HuH-7.5 (cell line): ENCODE measurements around the gene LMO1.

ENCODE experiments used
- DNase-seq: peaks from one replicate; pipeline ENCODE4 v3.0.0; 2011; ENCODE audit warnings: low spot score

Gene LMO1

GRCh38 chr11:8263769-8264410 is at the start of gene LMO1:
Gene LMO1 (minus strand): TSS chr11:8263878. CDS start chr11:8263362, 516 bp downstream.
- peak; percentile 95 for DNase-seq

GRCh38 chr11:8312986-8313385 is 49.3 kb upstream of the LMO1 start:
- no peak for DNase-seq

DNA sequence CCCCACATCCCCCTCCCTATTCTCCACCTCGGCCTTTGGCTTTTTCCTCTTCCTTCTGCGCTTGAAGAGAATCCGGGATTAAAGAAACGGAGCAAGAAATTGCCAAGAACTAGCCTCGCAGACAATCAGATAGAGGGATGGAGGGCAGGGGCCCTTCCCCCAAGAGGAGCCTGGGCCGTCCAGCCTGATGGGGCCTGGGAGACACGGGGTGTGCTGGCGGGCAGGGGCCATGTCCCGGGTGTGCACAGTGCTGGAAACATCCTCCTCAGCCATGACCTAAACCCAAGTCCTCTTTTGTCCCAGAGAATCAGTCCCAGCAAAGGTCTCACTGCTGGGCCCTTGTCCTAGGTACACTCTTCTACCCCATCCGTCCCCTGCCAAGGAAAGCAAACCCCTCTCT is 47.7 kb upstream of the LMO1 start:
- no peak for DNase-seq

DNA sequence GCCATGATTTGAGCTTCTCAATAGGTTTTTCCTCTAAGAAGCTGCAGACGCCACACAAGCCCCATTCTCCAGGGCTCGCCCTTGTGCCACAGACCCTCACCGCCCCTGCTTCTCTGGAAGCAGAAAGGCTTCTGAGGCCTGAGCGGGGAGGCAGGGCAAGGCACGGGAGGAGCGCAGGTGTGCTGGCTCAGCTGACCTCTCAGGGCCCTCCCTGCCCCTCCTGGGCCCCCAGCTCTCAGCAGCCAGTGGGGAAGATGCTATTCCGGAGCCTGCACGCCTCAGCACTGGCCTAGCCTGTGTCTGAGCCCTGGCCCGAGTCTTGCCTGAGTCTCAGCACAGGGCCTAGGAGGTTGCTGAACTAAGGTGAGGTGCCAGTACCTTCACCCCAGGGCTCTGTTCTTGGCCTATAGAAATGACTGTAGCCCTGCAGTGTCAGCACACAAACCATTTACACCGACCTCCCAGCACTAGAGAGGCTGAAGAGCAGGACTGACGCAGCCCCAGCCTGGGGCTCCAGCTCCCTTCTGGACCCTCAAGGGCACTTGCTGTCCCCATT is 47.1 kb upstream of the LMO1 start:
- no peak for DNase-seq

DNA sequence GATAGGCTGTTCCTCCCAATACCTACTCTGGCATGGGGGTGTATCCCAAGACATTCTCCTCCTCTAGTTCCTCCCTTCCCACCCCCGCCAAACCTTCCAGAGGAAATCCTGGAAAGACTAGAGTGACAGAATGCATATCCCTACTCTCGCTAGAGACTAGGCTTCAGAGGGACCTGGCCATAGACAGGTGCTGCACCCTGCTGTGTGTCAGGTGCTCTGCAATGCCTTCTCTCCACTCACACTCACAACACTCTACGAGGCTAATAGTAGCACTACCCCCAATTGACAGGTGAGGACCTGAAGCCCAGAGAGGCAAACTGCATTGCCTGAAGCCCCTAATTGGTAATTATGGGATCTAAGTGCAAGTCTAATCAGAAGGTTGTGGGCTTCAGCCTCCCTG is 46.2 kb upstream of the LMO1 start:
- no peak for DNase-seq

GRCh38 chr11:8309311-8309710 is 45.6 kb upstream of the LMO1 start:
- no peak for DNase-seq

GRCh38 chr11:8307601-8308000 is 43.9 kb upstream of the LMO1 start:
- no peak for DNase-seq

GRCh38 chr11:8301622-8302021 is 37.9 kb upstream of the LMO1 start:
- no peak for DNase-seq

- no peak for DNase-seq
These were observed 35.4 kb upstream of the LMO1 start for GRCh38 chr11:8298801-8299786.

GRCh38 chr11:8297781-8298440 is 34.2 kb upstream of the LMO1 start:
- no peak for DNase-seq

- no peak for DNase-seq
These were observed 33.2 kb upstream of the LMO1 start for GRCh38 chr11:8296872-8297271.

GRCh38 chr11:8296038-8296649 is 32.5 kb upstream of the LMO1 start:
- DNase-seq = no peak

GRCh38 chr11:8294251-8294935 is 30.7 kb upstream of the LMO1 start:
- no peak for DNase-seq

DNA sequence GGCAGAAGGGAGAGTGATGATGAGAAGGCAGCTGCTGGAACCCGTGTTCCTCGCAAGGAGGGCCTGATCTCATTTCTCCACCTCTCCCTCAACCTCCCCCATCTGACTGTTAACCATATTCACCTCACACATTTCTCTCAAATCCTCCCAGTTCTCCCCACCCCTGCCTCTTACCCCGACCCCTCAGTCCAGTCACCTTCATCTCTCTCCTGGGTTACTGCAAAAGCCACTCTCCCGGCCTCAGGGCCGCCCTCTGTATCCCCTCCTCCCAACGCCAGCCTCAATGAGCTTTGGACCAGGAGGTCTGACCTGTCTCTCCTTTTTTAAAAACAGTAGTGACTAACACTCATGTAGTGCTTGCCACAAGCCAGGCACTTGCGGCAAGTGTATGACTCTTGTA is 29.5 kb upstream of the LMO1 start:
- DNase-seq = no peak

GRCh38 chr11:8292351-8292750 is 28.7 kb upstream of the LMO1 start:
- DNase-seq = no peak

GRCh38 chr11:8291421-8292350 is 28.0 kb upstream of the LMO1 start:
- no peak for DNase-seq

DNA sequence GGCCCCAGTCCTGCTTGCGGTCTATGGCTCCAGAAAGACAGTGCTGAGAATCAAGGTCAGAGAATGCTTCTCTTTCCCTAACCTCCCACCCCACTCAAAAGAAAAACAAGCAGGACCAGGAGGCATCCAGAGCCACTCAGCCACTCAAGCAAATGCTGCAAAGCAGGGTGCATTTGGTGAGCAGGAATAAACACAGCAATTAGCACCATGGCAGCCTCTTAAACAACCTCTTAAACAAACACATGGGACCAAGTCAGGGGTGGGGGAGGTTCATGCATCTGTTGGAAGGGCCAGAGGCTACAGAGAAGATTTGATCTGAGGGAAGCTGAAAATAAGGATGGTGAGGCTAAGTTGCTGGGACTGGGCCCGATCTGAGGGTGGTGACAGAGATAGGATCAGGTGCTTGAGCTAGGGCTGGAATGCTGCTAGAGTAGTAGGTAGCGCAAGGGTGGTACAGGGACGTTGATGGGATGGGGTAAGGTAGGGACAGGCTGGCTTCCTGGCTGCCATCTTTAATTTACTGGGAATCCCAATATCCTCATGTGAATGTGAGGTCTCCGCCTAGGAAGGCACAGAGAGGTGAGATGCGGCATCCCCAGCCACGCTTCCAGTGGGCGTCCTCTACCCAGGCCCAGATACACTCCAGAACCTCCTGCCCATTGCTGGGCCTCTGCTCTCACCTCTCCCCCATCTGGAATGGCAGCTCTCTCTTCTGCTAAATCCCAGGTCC is 26.6 kb upstream of the LMO1 start:
- no peak for DNase-seq

- DNase-seq = no peak
These were observed 25.8 kb upstream of the LMO1 start for GRCh38 chr11:8289492-8289918.

GRCh38 chr11:8288824-8289491 is 25.3 kb upstream of the LMO1 start:
- DNase-seq = no peak
